Peyer's patch (tissue), 4 donors: ENCODE data around the gene CBX1.

Source experiments
- POLR2A ChIP-seq, 2 donors: fragments of 450-650 bp; IDR thresholded peaks; one replicate each; pipeline ENCODE4 v1.5.1; 2017; ENCODE audit warnings: antibody characterized with exemption in 2 of 2, mild to moderate bottlenecking in 2 of 2, moderate library complexity in 2 of 2
- TF ChIP-seq, protein P1 (sequence below), 6 experiments: fragments of 450-650 bp in 4 of 6; fragments of 200-600 bp in 2 of 6; sonication (generic) in 1 of 6; IDR thresholded peaks; one replicate each; pipeline ENCODE4 v1.5.1; 2017 to 2019; ENCODE audit warnings: antibody characterized with exemption in 6 of 6, mild to moderate bottlenecking in 3 of 6, moderate library complexity in 1 of 6

DNA sequence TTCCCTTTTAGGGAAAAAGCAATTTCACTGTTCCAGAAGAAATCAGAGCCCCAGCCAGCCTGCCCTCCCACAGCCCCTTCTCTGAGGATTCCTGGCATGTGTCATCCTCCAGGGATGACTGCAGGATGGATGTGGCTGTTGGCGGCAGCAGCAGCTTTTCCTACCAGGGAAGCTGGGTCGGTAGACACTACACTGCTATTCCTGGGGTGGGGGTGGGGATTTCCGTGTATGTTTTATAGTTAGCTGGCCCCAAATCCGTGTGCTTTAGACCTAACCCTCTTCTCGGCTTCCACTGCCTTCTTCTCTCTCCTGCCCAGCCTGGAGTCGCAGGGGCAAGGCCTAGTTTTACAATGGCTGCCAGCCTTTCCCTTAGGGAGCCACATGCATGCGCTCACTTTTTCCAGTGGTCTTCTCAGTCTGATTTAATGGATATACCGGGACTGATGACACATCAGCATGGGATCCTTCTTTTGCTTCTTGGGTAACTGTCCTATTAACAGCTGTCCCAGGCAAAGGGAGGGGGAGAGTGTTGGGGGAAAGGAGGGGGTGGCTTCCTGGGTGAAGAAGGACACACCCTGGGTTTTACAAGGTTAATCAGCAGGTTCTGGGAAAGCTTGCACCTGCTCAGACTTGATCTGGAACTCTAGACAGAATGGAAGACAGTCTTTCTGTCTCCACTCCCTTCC lies 55.8 kb downstream of the CBX1 start:
- TF ChIP-seq, protein P1, sequence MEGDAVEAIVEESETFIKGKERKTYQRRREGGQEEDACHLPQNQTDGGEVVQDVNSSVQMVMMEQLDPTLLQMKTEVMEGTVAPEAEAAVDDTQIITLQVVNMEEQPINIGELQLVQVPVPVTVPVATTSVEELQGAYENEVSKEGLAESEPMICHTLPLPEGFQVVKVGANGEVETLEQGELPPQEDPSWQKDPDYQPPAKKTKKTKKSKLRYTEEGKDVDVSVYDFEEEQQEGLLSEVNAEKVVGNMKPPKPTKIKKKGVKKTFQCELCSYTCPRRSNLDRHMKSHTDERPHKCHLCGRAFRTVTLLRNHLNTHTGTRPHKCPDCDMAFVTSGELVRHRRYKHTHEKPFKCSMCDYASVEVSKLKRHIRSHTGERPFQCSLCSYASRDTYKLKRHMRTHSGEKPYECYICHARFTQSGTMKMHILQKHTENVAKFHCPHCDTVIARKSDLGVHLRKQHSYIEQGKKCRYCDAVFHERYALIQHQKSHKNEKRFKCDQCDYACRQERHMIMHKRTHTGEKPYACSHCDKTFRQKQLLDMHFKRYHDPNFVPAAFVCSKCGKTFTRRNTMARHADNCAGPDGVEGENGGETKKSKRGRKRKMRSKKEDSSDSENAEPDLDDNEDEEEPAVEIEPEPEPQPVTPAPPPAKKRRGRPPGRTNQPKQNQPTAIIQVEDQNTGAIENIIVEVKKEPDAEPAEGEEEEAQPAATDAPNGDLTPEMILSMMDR (IDR thresholded peaks at IDR 0.05), result no peak
- no peak for TF ChIP-seq POLR2A (IDR thresholded peaks at IDR 0.05)
